ENCODE data around the gene ARVCF. TPM values are rescaled to one million over a fixed set of nuclear protein-coding genes. Genes with fewer than 3 reads are reported as not detected.
A peak's percentile ranks its signal among the peaks of the same experiment; 100 is the strongest.

ARVCF gene
- total and polyA plus RNA-seq, 9 of the 15 experiments (the other 6 are each of a cell fraction or from before 2014, with no cell fraction given) = 0.03 to 97.4 (median 15.6) TPM

DNA sequence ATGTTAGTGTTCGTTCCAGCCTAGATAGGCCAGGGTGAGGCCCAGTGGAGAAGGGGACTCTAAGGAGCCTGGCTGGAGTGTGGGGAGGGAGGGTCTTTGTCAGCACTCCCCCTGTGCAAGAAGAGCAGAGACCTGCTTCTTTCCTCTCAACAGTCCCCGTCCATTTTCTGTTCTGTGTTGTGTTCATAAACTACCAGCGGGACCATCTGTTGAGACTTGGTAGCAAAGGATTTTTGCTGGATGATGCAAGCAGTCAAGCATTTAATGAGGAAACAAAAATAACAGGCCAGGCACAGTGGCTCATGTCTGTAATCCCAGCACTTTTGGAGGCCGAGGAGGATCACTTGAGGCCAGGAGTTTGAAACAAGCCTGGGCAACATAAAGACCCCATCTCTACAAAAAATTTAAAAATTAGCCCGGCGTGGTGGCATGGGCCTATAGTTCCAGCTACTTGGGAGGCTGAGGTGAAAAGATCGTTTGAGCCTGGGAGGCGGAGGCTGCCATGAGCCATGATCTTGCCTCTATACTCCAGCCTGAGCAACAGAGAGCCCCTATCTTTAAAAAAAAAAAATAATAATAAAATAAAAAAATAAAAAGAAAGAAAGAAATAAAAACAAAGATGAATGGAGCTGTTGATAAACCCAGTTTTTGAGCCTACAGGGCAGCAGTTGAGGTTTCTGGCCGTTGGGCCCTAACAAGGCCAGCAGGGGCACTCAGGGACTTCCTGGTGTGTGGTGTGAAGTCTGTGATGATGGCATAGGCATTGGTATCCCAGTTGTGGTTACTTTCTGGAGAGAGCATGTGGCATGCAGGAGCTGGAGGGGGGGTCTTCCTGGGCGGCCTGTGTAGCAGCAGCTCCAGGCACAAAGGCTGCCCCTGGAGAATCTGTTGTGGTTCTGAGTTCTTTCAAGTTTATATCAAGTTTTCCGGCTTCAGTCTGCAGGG lies 73.3 kb downstream of the ARVCF start (continued):
- TF ChIP-seq, protein P1, sequence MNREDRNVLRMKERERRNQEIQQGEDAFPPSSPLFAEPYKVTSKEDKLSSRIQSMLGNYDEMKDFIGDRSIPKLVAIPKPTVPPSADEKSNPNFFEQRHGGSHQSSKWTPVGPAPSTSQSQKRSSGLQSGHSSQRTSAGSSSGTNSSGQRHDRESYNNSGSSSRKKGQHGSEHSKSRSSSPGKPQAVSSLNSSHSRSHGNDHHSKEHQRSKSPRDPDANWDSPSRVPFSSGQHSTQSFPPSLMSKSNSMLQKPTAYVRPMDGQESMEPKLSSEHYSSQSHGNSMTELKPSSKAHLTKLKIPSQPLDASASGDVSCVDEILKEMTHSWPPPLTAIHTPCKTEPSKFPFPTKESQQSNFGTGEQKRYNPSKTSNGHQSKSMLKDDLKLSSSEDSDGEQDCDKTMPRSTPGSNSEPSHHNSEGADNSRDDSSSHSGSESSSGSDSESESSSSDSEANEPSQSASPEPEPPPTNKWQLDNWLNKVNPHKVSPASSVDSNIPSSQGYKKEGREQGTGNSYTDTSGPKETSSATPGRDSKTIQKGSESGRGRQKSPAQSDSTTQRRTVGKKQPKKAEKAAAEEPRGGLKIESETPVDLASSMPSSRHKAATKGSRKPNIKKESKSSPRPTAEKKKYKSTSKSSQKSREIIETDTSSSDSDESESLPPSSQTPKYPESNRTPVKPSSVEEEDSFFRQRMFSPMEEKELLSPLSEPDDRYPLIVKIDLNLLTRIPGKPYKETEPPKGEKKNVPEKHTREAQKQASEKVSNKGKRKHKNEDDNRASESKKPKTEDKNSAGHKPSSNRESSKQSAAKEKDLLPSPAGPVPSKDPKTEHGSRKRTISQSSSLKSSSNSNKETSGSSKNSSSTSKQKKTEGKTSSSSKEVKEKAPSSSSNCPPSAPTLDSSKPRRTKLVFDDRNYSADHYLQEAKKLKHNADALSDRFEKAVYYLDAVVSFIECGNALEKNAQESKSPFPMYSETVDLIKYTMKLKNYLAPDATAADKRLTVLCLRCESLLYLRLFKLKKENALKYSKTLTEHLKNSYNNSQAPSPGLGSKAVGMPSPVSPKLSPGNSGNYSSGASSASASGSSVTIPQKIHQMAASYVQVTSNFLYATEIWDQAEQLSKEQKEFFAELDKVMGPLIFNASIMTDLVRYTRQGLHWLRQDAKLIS (CRISPR knock-in tag; IDR thresholded peaks at IDR 0.05) = no peak
- TF ChIP-seq NFATC3 (IDR thresholded peaks at IDR 0.05) = no peak
- TF ChIP-seq, protein P2, sequence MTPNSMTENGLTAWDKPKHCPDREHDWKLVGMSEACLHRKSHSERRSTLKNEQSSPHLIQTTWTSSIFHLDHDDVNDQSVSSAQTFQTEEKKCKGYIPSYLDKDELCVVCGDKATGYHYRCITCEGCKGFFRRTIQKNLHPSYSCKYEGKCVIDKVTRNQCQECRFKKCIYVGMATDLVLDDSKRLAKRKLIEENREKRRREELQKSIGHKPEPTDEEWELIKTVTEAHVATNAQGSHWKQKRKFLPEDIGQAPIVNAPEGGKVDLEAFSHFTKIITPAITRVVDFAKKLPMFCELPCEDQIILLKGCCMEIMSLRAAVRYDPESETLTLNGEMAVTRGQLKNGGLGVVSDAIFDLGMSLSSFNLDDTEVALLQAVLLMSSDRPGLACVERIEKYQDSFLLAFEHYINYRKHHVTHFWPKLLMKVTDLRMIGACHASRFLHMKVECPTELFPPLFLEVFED (CRISPR knock-in tag; conservative IDR thresholded peaks at IDR 0.05) = 0 out of 2 replicates have a peak, but pooled peaks have one; percentile 61
- TF ChIP-seq TSC22D4 (tag; IDR thresholded peaks at IDR 0.05) = no peak
- TF ChIP-seq GTF2F1 (IDR thresholded peaks at IDR 0.05; ENCODE audit: low read depth, low read length) = peak; percentile 73; the same call in 1 of the 2 replicates
- TF ChIP-seq CEBPG (CRISPR knock-in tag; IDR thresholded peaks at IDR 0.05) = no peak
- TF ChIP-seq CEBPG (tag; conservative IDR thresholded peaks at IDR 0.05 in 1 of 2, IDR thresholded peaks at IDR 0.05 in 1 of 2) = peak in 1 of 2 experiments; percentile 96; a peak in 2 of 4 replicates
- TF ChIP-seq, protein P3, sequence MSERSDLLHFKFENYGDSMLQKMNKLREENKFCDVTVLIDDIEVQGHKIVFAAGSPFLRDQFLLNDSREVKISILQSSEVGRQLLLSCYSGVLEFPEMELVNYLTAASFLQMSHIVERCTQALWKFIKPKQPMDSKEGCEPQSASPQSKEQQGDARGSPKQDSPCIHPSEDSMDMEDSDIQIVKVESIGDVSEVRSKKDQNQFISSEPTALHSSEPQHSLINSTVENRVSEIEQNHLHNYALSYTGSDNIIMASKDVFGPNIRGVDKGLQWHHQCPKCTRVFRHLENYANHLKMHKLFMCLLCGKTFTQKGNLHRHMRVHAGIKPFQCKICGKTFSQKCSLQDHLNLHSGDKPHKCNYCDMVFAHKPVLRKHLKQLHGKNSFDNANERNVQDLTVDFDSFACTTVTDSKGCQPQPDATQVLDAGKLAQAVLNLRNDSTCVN (CRISPR knock-in tag; IDR thresholded peaks at IDR 0.05) = peak; percentile 89
- no peak for TF ChIP-seq ZNF778 (CRISPR knock-in tag; IDR thresholded peaks at IDR 0.05)
- no peak for TF ChIP-seq ESRRB (CRISPR knock-in tag; IDR thresholded peaks at IDR 0.05; ENCODE audit: borderline replicate concordance)
- no peak; the same call in 1 of the 2 replicates for TF ChIP-seq HCFC1 (IDR thresholded peaks at IDR 0.05; ENCODE audit: low read depth, low read length)
- TF ChIP-seq NCOA2 (IDR thresholded peaks at IDR 0.05; ENCODE audit: partially characterized antibody in 2 of 2) = no peak
- no peak for TF ChIP-seq RBM25 (IDR thresholded peaks at IDR 0.05; ENCODE audit: low read depth, low read length, severe bottlenecking)
- peak; percentile 38 for TF ChIP-seq KDM5B (IDR thresholded peaks at IDR 0.05; ENCODE audit: insufficient replicate concordance, low read depth, low read length)
- TF ChIP-seq, protein P4, sequence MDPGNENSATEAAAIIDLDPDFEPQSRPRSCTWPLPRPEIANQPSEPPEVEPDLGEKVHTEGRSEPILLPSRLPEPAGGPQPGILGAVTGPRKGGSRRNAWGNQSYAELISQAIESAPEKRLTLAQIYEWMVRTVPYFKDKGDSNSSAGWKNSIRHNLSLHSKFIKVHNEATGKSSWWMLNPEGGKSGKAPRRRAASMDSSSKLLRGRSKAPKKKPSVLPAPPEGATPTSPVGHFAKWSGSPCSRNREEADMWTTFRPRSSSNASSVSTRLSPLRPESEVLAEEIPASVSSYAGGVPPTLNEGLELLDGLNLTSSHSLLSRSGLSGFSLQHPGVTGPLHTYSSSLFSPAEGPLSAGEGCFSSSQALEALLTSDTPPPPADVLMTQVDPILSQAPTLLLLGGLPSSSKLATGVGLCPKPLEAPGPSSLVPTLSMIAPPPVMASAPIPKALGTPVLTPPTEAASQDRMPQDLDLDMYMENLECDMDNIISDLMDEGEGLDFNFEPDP (CRISPR knock-in tag; IDR thresholded peaks at IDR 0.05) = 0 out of 2 replicates have a peak, but pooled peaks have one; percentile 86
- TF ChIP-seq SMC3 (conservative IDR thresholded peaks at IDR 0.05; ENCODE audit: insufficient read depth, low read depth, low read length) = no peak
- TF ChIP-seq CAMTA2 (CRISPR knock-in tag; conservative IDR thresholded peaks at IDR 0.05) = no peak
- TF ChIP-seq TCF7L2 (IDR thresholded peaks at IDR 0.05; ENCODE audit: low read depth, low read length) = no peak
- no peak for TF ChIP-seq ZNF175 (CRISPR knock-in tag; IDR thresholded peaks at IDR 0.05; ENCODE audit: low read depth)

Measured in K562 (cell line).